Measurements from ENCODE around the gene SORBS2.

SORBS2 gene

GRCh38 chr4:185662030-185662778 lies 149.8 kb downstream of the SORBS2 start:
- Histone ChIP-seq H3K27me3 (ENCODE audit: control insufficient read depth, insufficient read depth, low read length) (no peaks in the 10 kb centered on the region), H3K9ac (no peak overlapping the region), H3K36me3 (ENCODE audit: control insufficient read depth, insufficient read depth, low read length) (no peaks in the 10 kb centered on the region), H3K4me1 (no peaks in the 10 kb centered on the region), H3K27ac (no peak overlapping the region), H2AFZ (no peak overlapping the region), H3K4me3 (ENCODE audit: low read depth, low read length) (no peak overlapping the region), H3K4me2 (ENCODE audit: low read length) (no peak overlapping the region), H3K9me3 (ENCODE audit: control insufficient read depth, low read length) (no peaks in the 10 kb centered on the region), H3K79me2 (no peaks in the 10 kb centered on the region)
- TF ChIP-seq, protein P1, sequence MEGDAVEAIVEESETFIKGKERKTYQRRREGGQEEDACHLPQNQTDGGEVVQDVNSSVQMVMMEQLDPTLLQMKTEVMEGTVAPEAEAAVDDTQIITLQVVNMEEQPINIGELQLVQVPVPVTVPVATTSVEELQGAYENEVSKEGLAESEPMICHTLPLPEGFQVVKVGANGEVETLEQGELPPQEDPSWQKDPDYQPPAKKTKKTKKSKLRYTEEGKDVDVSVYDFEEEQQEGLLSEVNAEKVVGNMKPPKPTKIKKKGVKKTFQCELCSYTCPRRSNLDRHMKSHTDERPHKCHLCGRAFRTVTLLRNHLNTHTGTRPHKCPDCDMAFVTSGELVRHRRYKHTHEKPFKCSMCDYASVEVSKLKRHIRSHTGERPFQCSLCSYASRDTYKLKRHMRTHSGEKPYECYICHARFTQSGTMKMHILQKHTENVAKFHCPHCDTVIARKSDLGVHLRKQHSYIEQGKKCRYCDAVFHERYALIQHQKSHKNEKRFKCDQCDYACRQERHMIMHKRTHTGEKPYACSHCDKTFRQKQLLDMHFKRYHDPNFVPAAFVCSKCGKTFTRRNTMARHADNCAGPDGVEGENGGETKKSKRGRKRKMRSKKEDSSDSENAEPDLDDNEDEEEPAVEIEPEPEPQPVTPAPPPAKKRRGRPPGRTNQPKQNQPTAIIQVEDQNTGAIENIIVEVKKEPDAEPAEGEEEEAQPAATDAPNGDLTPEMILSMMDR (IDR thresholded peaks at IDR 0.05) = no peak

DNA sequence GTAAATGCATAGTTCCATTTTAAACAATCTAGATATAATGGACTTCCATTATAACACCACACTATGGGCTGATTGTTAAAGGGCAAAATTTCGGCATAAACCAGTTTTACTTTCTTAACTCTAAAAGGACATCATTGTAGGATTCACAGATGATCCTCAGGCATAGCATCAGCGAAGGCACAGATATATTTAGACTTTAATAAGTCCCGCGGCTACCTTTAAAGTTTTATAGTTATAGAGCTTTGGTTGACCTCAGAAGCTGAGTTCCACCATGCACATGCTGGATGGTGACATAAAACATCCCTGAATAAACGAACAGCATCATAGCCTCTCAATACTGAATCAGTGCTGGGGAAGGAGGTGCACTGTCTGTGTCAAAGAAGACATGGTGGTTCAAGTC lies 151.7 kb downstream of the SORBS2 start:
- Histone ChIP-seq H2AFZ (no peak overlapping the region), H3K4me1 (no peaks in the 10 kb centered on the region), H3K4me2 (ENCODE audit: low read length) (no peak overlapping the region), H3K36me3 (ENCODE audit: control insufficient read depth, insufficient read depth, low read length) (no peaks in the 10 kb centered on the region), H3K4me3 (ENCODE audit: low read depth, low read length) (no peak overlapping the region), H3K9me3 (ENCODE audit: control insufficient read depth, low read length) (no peaks in the 10 kb centered on the region), H3K79me2 (no peaks in the 10 kb centered on the region), H3K27me3 (ENCODE audit: control insufficient read depth, insufficient read depth, low read length) (no peaks in the 10 kb centered on the region), H3K9ac (no peak overlapping the region), H3K27ac (no peak overlapping the region)
- TF ChIP-seq, protein P1 (IDR thresholded peaks at IDR 0.05) = no peak

DNA sequence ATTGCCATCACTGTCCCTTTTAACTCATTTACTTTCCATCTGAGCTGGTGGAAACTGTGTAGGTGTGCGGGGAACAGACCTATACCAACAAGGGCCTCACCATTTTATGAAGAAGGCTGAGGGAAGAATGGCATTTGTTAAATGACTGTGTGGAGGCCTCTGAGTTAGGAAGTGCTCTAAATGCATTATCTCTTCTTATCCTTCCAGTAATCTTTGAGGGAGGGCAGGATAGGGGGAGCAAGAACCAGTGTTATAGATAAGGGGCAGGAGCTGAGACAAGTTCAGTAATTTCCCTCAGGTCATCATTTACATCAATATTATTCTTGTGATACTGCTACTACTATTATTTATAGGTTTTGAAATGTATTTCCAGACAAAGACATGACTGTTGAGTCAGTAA lies 154.3 kb downstream of the SORBS2 start:
- H3K9ac ChIP-seq = no peak overlapping the region
- H3K4me3 ChIP-seq (ENCODE audit: low read depth, low read length) = no peak overlapping the region

GRCh38 chr4:185657183-185657582 lies 154.8 kb downstream of the SORBS2 start:
- TF ChIP-seq, protein P1 (IDR thresholded peaks at IDR 0.05) = no peak
- Histone ChIP-seq H3K36me3 (ENCODE audit: control insufficient read depth, insufficient read depth, low read length) (no peaks in the 10 kb centered on the region), H3K4me2 (ENCODE audit: low read length) (no peak overlapping the region), H3K4me3 (ENCODE audit: low read depth, low read length) (no peak overlapping the region), H2AFZ (no peak overlapping the region), H3K4me1 (no peaks in the 10 kb centered on the region), H3K79me2 (no peaks in the 10 kb centered on the region), H3K27me3 (ENCODE audit: control insufficient read depth, insufficient read depth, low read length) (no peaks in the 10 kb centered on the region), H3K9ac (no peak overlapping the region), H3K27ac (no peak overlapping the region), H3K9me3 (ENCODE audit: control insufficient read depth, low read length) (no peaks in the 10 kb centered on the region)

More for the DNA sequence above, 154.3 kb downstream of the SORBS2 start:
- H3K36me3 ChIP-seq (ENCODE audit: control insufficient read depth, insufficient read depth, low read length) = no peaks in the 10 kb centered on the region
- no peaks in the 10 kb centered on the region for H3K9me3 ChIP-seq (ENCODE audit: control insufficient read depth, low read length)
- no peaks in the 10 kb centered on the region for H3K27me3 ChIP-seq (ENCODE audit: control insufficient read depth, insufficient read depth, low read length)
- H3K27ac ChIP-seq = no peak overlapping the region
- H2AFZ ChIP-seq = no peak overlapping the region
- TF ChIP-seq, protein P1 (IDR thresholded peaks at IDR 0.05) = no peak
- H3K4me2 ChIP-seq (ENCODE audit: low read length) = no peak overlapping the region
- no peaks in the 10 kb centered on the region for H3K4me1 ChIP-seq
- H3K79me2 ChIP-seq = no peaks in the 10 kb centered on the region

DNA sequence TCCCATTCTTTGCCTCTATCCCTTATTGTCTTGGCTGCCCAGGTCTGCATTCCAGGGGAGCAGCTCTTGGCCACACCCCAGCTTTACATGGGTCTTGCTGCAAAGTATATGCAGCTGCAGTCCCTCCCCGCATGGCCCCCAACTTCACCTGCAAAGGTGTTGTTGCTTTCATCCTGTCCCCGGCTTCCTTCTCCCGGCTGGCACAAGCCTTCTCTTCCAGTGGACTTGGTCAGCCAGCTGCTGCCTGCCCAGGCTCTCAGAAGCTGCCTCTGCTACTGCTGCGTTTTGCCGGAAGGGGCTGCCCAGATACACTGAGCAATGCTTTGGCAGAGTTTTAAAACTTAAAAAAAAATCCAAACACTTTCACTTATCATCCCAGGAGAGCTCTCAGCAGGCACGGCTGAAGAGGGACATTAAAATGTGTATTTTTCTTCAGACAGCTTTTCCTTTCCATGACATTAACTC lies 155.5 kb downstream of the SORBS2 start:
- no peaks in the 10 kb centered on the region for H3K79me2 ChIP-seq
- H2AFZ ChIP-seq = no peak overlapping the region
- no peak overlapping the region for H3K4me2 ChIP-seq (ENCODE audit: low read length)
- no peaks in the 10 kb centered on the region for H3K36me3 ChIP-seq (ENCODE audit: control insufficient read depth, insufficient read depth, low read length)
- TF ChIP-seq, protein P1 (IDR thresholded peaks at IDR 0.05) = no peak
- H3K9ac ChIP-seq = no peak overlapping the region
- H3K27ac ChIP-seq = no peak overlapping the region
- no peaks in the 10 kb centered on the region for H3K27me3 ChIP-seq (ENCODE audit: control insufficient read depth, insufficient read depth, low read length)
- H3K4me3 ChIP-seq (ENCODE audit: low read depth, low read length) = no peak overlapping the region
- H3K9me3 ChIP-seq (ENCODE audit: control insufficient read depth, low read length) = no peaks in the 10 kb centered on the region
- H3K4me1 ChIP-seq = no peaks in the 10 kb centered on the region
